NCI-H2196 (cell line): ENCODE data around the gene SLC17A6.
A peak's percentile ranks its signal among the peaks of the same experiment; 100 is the strongest.

ENCODE experiments used
- DNase-seq: peaks from one replicate; lab custom pipeline; 2025; ENCODE audit not compliant: unreplicated experiment; lab: John Stamatoyannopoulos, UW

SLC17A6 gene

DNA sequence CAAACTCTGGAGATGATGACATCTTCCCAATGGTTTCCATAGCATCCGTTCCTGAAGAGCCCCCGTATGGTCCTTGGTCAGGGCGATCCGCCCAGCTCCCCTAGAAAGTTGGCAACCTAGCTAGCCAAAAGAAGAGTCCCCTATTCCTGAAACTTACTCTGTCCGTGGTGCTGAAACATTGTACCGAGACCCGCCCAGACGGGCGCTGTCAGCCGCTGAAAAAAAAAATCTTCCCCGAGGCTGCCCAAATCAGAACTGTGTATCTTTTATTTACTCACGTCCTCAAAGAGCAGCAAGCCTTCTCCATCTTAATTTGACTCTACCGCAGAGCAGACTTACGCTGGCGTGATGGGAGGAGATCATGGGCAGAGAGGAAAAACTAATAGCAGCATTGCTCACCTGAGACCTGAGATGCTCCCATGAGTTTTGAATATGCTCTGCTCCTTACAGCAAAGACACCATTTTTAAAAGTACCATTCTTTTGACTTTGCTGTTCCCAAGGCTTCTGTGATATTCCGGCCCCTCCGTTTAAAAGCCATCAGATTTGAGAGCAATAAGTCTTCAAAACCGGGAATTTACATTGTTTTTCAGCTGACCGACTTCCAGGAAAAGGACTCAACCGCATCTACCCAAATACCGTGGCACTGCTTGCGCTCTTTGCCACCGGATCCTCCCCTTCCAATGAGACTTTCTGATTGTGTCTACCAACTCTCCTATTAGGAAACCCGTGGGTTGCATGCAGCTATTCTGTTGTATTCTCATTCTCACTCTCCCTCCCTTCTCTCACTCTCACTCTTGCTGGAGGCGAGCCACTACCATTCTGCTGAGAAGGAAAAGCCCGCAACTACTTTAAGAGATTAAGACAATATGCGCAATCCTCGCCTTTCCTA, at the start of gene SLC17A6:
TSS of gene SLC17A6 (plus strand) at position 786 of the 890 bp plus-strand sequence. CDS start 153 bp downstream, outside the sequence.
- DNase-seq: no peak

DNA sequence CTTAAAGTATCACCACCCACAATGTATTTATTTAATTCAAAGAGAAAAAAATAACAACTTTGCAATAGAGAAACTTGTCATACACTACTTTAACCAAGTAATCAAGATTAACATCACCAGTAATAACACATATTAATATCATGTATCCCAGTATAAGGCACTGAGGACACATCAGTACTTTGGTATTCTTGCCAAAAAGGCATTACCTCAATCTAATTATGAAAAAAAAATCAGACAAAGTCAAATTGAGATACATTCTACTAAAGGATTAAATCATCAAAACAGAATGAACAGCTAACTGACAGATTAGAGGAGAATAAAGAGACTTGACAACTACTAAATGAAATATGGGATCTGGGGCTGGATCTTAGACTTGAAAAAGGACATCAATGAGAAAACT, 35.8 kb upstream of the SLC17A6 start:
- DNase-seq: no peak

- peak; percentile 27 for DNase-seq
These were observed 33.7 kb upstream of the SLC17A6 start for GRCh38 chr11:22304337-22304961.

- DNase-seq: no peak
These were observed 20.5 kb upstream of the SLC17A6 start for GRCh38 chr11:22317656-22318055.

- no peak for DNase-seq
These were observed 6.4 kb upstream of the SLC17A6 start for GRCh38 chr11:22331771-22332170.

DNA sequence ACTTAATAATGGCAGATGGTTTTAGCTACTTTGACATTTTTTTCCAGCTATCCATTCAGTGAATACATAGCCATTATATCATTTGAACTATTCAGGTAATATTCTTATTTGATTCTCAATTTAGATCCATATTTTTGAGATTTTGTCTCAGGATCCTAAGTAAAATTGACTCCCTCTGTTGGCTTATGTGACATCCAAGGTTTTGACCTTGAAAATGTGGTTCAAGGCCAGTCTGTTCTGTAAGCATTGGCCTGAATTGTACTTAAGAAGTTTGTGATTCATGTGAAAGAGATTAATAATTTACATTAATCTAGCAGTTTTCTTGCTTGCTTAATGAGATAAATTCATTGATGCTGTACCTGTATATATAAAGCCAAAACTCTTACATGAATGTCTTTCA, 1.6 kb upstream of the SLC17A6 start:
- no peak for DNase-seq

- no peak for DNase-seq
These were observed 1.4 kb downstream of the SLC17A6 start for GRCh38 chr11:22339611-22340010.

GRCh38 chr11:22340235-22340634, 2.1 kb downstream of the SLC17A6 start:
- DNase-seq: no peak

GRCh38 chr11:22340701-22341587, 2.8 kb downstream of the SLC17A6 start:
- DNase-seq: no peak

DNA sequence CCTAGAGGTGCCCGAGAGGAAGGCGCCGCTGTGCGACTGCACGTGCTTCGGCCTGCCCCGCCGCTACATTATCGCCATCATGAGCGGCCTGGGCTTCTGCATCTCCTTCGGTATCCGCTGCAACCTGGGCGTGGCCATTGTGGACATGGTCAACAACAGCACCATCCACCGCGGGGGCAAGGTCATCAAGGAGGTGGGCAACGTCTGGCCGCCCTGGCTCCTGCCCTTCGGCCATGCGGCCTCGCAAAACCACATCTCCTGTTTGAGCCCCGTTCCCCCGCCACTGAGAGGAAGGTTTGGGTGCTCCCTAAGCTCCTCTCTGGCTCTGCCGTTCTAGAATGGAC, 3.4 kb downstream of the SLC17A6 start:
- DNase-seq: no peak

- DNase-seq: no peak
These were observed 4.2 kb downstream of the SLC17A6 start for GRCh38 chr11:22342211-22343031.

DNA sequence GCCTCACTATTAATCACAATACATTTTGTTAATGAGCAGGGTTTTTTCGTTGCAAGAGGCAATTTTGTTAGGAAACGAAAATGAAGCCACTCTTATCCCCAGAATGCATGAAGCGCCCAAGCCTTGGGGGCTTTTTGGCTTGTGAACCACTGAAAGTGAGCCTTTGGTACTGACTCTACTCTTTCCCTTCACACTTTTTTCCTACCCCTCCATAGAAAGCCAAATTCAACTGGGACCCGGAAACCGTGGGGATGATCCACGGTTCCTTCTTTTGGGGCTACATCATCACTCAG, 4.8 kb downstream of the SLC17A6 start:
- no peak for DNase-seq

GRCh38 chr11:22343371-22344032, 5.3 kb downstream of the SLC17A6 start:
- DNase-seq: no peak

- no peak for DNase-seq
These were observed 5.9 kb downstream of the SLC17A6 start for GRCh38 chr11:22344081-22344480.

- DNase-seq: no peak
These were observed 8.1 kb downstream of the SLC17A6 start for GRCh38 chr11:22346282-22346681.

GRCh38 chr11:22347857-22348487, 9.8 kb downstream of the SLC17A6 start:
- no peak for DNase-seq

GRCh38 chr11:22349491-22349890, 11.3 kb downstream of the SLC17A6 start:
- no peak for DNase-seq

DNA sequence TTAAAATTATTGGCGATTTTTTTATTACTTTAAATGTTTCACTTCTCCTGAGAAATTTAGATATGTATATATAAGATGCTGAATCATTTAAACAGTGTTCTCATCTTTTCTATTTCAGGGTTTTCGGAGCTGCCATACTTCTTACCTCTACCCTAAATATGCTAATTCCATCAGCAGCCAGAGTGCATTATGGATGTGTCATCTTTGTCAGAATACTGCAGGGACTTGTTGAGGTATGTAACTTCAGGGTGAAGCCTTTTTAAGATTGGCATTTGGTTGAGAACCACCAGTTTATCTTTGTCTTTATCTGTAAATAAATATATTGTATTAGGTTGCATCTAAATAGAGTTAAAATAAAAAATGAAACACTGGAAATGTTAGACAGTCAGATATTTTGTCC, 21.1 kb downstream of the SLC17A6 start:
- DNase-seq: no peak

DNA sequence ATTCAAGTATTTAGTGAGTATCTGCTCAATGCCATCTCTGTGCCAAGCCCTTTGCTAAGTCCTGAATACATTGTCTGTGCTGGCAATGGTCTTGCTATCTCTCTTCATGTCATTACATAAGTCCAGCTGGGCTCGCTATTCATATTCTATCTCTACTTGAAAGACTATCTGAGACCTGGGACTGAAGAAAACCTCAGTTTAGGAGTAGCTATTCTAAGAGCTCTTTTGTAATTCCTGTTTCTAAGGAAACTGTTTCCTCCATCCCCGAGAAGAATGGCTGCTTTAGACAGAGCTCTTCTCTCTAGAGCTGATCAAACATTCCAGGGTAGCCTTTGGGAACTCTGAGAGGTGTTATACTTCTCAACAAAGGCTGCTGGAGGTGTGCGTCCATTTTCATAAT, 33.0 kb downstream of the SLC17A6 start:
- no peak for DNase-seq

- DNase-seq: no peak
These were observed 48.9 kb downstream of the SLC17A6 start for GRCh38 chr11:22387126-22387525.
